Activated T-cell treated with anti-CD3 and anti-CD28 coated beads, Interleukin-2, amount 50 U/mL, for 4 hours (primary cell): ENCODE measurements around the gene APOC1. TPM values are rescaled to one million over a fixed set of nuclear protein-coding genes. Genes with fewer than 3 reads are reported as not detected.

Source experiments
- total RNA-seq, 3 donors: library from RNA; stranded (reverse); gene quantifications; one replicate each; pipeline ENCODE4 v1.2.1, GENCODE V29; 2021

The APOC1 gene
- total RNA-seq, 3 donors from 2014 or later, result 1.3 to 4.8 (median 4.2) TPM

Other genes with a start within 250 kb of the APOC1 start
- under 1 TPM; 0.33 to 0.86 (median 0.74) TPM for gene CEACAM19, start 243.1 kb upstream of the APOC1 start, total RNA-seq
- gene CEACAM16, start 215.5 kb upstream of the APOC1 start, total RNA-seq, result not detected
- gene BCL3, start 165.9 kb upstream of the APOC1 start, total RNA-seq, result 10 to 100 TPM; 27.9 to 35.3 (median 34.6) TPM
- gene CBLC, start 136.7 kb upstream of the APOC1 start, total RNA-seq, result under 1 TPM in 1 of 3 donors, not detected in 2; 0.23 TPM
- under 1 TPM; 0.33 to 0.40 (median 0.33) TPM for gene BCAM, start 105.5 kb upstream of the APOC1 start, total RNA-seq
- 1 to 10 TPM in 2 of 3 donors, under 1 TPM in 1; 0.66 to 1.4 (median 1.3) TPM for gene NECTIN2, start 68.3 kb upstream of the APOC1 start, total RNA-seq
- gene TOMM40, start 23.4 kb upstream of the APOC1 start, total RNA-seq, result 100 to 1,000 TPM; 427 to 536 (median 461) TPM
- 1 to 10 TPM; 4.3 to 5.0 (median 4.9) TPM for gene APOE, start 8.8 kb upstream of the APOC1 start, total RNA-seq
- gene APOC4, start 27.6 kb downstream of the APOC1 start, total RNA-seq, result not detected
- not detected for gene APOC2, start 31.4 kb downstream of the APOC1 start, total RNA-seq
- 100 to 1,000 TPM; 103 to 117 (median 112) TPM for gene CLPTM1, start 40.8 kb downstream of the APOC1 start, total RNA-seq
- gene RELB, start 86.9 kb downstream of the APOC1 start, total RNA-seq, result 100 to 1,000 TPM; 128 to 137 (median 129) TPM
- 100 to 1,000 TPM; 111 to 114 (median 114) TPM for gene CLASRP, start 124.4 kb downstream of the APOC1 start, total RNA-seq
- 10 to 100 TPM in 1 of 3 donors, 1 to 10 TPM in 2; 7.8 to 10.2 (median 8.6) TPM for gene ZNF296, start 161.9 kb downstream of the APOC1 start, total RNA-seq
- 10 to 100 TPM; 58.8 to 69.3 (median 65.0) TPM for gene GEMIN7, start 164.7 kb downstream of the APOC1 start, total RNA-seq
- gene PPP1R37, start 178.6 kb downstream of the APOC1 start, total RNA-seq, result 10 to 100 TPM; 23.2 to 24.9 (median 24.7) TPM
- under 1 TPM; 0.30 to 0.45 (median 0.33) TPM for gene NKPD1, start 246.4 kb downstream of the APOC1 start, total RNA-seq